Thoracic aorta endothelial cell (primary cell): Measurements from ENCODE around the gene PRIM2. TPM values are rescaled to one million over a fixed set of nuclear protein-coding genes. Genes with fewer than 3 reads are reported as not detected.

Experiments
- small RNA-seq: library from RNA; depleted of rRNA; stranded (forward); fragments of <200 nt; gene quantifications from one replicate; pipeline ENCODE3, GENCODE V24; 2012
- total RNA-seq: library from RNA; depleted of rRNA; stranded (reverse); fragments of >200 nt; gene quantifications from 2 replicates; pipeline ENCODE4 v1.2.3, GENCODE V29; 2012

Gene PRIM2, protein sequence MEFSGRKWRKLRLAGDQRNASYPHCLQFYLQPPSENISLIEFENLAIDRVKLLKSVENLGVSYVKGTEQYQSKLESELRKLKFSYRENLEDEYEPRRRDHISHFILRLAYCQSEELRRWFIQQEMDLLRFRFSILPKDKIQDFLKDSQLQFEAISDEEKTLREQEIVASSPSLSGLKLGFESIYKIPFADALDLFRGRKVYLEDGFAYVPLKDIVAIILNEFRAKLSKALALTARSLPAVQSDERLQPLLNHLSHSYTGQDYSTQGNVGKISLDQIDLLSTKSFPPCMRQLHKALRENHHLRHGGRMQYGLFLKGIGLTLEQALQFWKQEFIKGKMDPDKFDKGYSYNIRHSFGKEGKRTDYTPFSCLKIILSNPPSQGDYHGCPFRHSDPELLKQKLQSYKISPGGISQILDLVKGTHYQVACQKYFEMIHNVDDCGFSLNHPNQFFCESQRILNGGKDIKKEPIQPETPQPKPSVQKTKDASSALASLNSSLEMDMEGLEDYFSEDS
- total RNA-seq: 41.5 and 46.2 TPM in 2 replicates

DNA sequence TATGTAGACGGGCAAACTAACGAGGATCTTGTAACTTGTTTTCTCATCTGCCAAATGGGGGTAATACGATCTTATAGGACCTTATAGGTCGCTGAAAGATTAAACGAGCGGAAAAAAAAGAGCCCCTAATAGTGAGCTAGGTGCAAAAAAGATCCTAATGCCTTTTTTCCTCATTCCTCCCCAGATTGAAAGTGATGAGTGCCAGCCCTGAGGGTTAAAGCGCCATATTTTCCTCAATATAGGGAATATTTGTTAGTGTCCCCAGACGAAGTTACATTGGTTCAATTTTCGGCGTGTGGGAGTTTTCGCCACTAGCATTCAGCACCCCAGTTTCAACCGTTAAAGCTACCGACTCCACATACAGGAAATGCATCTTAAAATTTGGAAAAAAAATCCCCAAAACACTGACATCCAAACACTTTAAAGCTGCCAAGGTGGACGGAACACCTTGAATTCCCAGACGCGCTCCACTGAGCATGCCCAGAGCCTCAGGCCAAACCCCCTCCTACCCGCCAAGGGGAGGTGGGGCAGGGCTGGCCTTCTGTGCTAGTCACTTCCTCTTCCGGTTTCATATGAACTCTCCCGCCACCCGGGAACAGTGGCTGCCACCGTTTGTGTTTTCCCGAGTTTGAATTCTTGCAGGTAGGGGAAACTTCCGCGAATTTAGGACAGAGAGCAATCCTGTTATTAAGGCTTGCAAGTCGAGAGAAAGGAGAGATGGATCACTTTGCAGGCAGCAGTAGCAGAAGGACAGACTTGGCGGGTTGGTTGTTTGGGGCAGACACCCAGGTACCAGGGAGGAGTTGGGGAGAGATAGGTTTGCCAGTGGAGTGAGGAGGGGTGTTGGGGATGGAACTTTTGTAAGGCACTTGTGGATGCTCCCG, at the start of gene PRIM2:
TSS of gene PRIM2 (plus strand) at position 571 of the 884 bp plus-strand sequence. CDS start 816 bp downstream, outside the sequence.

Small RNAs within 50 kb of the gene (small RNA-seq; reads per million reads assigned to genes)
- gene MIR548U: 0.49 reads per million

Other genes starting within 250 kb of the PRIM2 start
- 77.7 and 85.2 TPM in 2 replicates for gene ZNF451, start 227.4 kb upstream of the PRIM2 start, total RNA-seq
- 6.3 and 8.0 TPM in 2 replicates for gene BAG2, start 145.3 kb upstream of the PRIM2 start, total RNA-seq
- 20.5 and 21.0 TPM in 2 replicates for gene RAB23, start 95.3 kb upstream of the PRIM2 start, total RNA-seq